A673 (cell line): ENCODE data around the gene THSD4. TPM values are rescaled to one million over a fixed set of nuclear protein-coding genes. Genes with fewer than 3 reads are reported as not detected.
A peak's percentile ranks its signal among the peaks of the same experiment; 100 is the strongest.

Experiments
- BruUV-seq: library from RNA; stranded (reverse); fragments of 400-500 nt; replicated peaks from 2 replicates; lab custom pipeline; 2021; lab: Mats Ljungman, UMichigan
- CTCF ChIA-PET: fragments of 300-600 bp; sonication (Branson Sonifier 250); formaldehyde crosslinking; loops from one replicate; lab custom pipeline; 2022; ENCODE audit warnings: antibody characterized with exemption; lab: Charles Lee
- POLR2A ChIA-PET: fragments of 300-600 bp; sonication (Branson Sonifier 250); formaldehyde crosslinking; loops from one replicate; lab custom pipeline; 2022; ENCODE audit warnings: antibody characterized with exemption; ENCODE audit not compliant: low non-redundant PET; lab: Charles Lee
- DNase-seq: peaks from one replicate; pipeline ENCODE4 v3.0.0-alpha.2; 2015; ENCODE audit warnings: low spot score
- H3K27ac ChIP-seq: fragments of 200-600 bp; sonication (generic); 2 replicates; pipeline ENCODE4 v1.5.1; 2016; ENCODE audit warnings: mixed run types, low read depth, mild to moderate bottlenecking, mixed read lengths, antibody characterized with exemption, low read length; ENCODE audit not compliant: poor library complexity, severe bottlenecking
- H3K27me3 ChIP-seq: fragments of 200-600 bp; sonication (generic); replicated peaks from 2 replicates; pipeline ENCODE4 v1.6.1; 2017; ENCODE audit warnings: mixed run types, low read depth, mild to moderate bottlenecking, mixed read lengths, antibody characterized with exemption, low read length; ENCODE audit not compliant: insufficient read depth, poor library complexity
- H3K36me3 ChIP-seq: fragments of 200-600 bp; sonication (generic); 2 replicates; pipeline ENCODE4 v1.6.1; 2016; ENCODE audit warnings: mixed run types, mild to moderate bottlenecking, mixed read lengths, antibody characterized with exemption, low read length; ENCODE audit not compliant: insufficient read depth, poor library complexity, severe bottlenecking
- H3K4me1 ChIP-seq: fragments of 200-600 bp; sonication (generic); 2 replicates; pipeline ENCODE4 v1.6.1; 2017; ENCODE audit warnings: mixed run types, mild to moderate bottlenecking, mixed read lengths, antibody characterized with exemption, low read length; ENCODE audit not compliant: insufficient read depth, poor library complexity, severe bottlenecking
- H3K4me3 ChIP-seq: fragments of 200-600 bp; sonication (generic); 2 replicates; pipeline ENCODE4 v1.5.1; 2016; ENCODE audit warnings: low read depth, mixed run types, mild to moderate bottlenecking, mixed read lengths, low read length; ENCODE audit not compliant: poor library complexity, severe bottlenecking
- H3K9me3 ChIP-seq: fragments of 200-600 bp; sonication (generic); 2 replicates; pipeline ENCODE4 v1.6.1; 2016; ENCODE audit warnings: mixed run types, low read depth, mild to moderate bottlenecking, mixed read lengths, antibody characterized with exemption, low read length; ENCODE audit not compliant: poor library complexity, severe bottlenecking
- EZH2 ChIP-seq: fragments of 200-600 bp; sonication (generic); IDR thresholded peaks from 2 replicates; pipeline ENCODE4 v1.6.1; 2017; ENCODE audit warnings: borderline replicate concordance, low read depth, mild to moderate bottlenecking, mixed read lengths, antibody characterized with exemption, low read length; ENCODE audit not compliant: poor library complexity, severe bottlenecking
- intact Hi-C: fragments of 100-400 bp; cut with micrococcal nuclease; formaldehyde crosslinking; loops from one replicate; pipeline ENCODE4 v1.10.0; 2022; ENCODE audit not compliant: unreplicated experiment
- total RNA-seq: library from RNA; stranded (reverse); gene quantifications from 2 replicates; pipeline ENCODE4 v1.2.3, GENCODE V29; 2021
- TF ChIP-seq, protein P1 (sequence below): fragments of 300-800, 200-600 bp; sonication (generic); conservative IDR thresholded peaks from 2 replicates; pipeline ENCODE4 v1.5.1; 2017; ENCODE audit warnings: low read depth, mild to moderate bottlenecking, antibody characterized with exemption, low read length, moderate library complexity, mixed read lengths

THSD4 gene
- total RNA-seq, 1 experiment from 2014 or later, result 2.4 TPM

GRCh38 chr15:71278989-71279756 lies 163.9 kb downstream of the THSD4 start:
- H3K27me3 ChIP-seq, result no peaks in the 10 kb centered on the region
- H3K27ac ChIP-seq, result peak overlapping the region; percentile 20
- intact Hi-C loops, result no loop called here
- no TSS peak for BruUV-seq
- H3K4me1 ChIP-seq, result peaks cover 41% of the 10 kb centered on the region
- no peaks in the 10 kb centered on the region for H3K9me3 ChIP-seq
- peak; percentile 82 for DNase-seq
- ChIA-PET CTCF (interaction anchor here (0.7 kb wide), 1 partner anchor 162 kb away, joined by 3 read pairs; no protein-coding TSS in a partner anchor), POLR2A (interaction anchor here (0.7 kb wide), 1 partner anchor 75 kb away, joined by 5 read pairs; no protein-coding TSS in a partner anchor)
- no peak for TF ChIP-seq EZH2
- TF ChIP-seq, protein P1, sequence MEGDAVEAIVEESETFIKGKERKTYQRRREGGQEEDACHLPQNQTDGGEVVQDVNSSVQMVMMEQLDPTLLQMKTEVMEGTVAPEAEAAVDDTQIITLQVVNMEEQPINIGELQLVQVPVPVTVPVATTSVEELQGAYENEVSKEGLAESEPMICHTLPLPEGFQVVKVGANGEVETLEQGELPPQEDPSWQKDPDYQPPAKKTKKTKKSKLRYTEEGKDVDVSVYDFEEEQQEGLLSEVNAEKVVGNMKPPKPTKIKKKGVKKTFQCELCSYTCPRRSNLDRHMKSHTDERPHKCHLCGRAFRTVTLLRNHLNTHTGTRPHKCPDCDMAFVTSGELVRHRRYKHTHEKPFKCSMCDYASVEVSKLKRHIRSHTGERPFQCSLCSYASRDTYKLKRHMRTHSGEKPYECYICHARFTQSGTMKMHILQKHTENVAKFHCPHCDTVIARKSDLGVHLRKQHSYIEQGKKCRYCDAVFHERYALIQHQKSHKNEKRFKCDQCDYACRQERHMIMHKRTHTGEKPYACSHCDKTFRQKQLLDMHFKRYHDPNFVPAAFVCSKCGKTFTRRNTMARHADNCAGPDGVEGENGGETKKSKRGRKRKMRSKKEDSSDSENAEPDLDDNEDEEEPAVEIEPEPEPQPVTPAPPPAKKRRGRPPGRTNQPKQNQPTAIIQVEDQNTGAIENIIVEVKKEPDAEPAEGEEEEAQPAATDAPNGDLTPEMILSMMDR, result no peak
- no peak overlapping the region for H3K4me3 ChIP-seq
- H3K36me3 ChIP-seq, result no peaks in the 10 kb centered on the region

DNA sequence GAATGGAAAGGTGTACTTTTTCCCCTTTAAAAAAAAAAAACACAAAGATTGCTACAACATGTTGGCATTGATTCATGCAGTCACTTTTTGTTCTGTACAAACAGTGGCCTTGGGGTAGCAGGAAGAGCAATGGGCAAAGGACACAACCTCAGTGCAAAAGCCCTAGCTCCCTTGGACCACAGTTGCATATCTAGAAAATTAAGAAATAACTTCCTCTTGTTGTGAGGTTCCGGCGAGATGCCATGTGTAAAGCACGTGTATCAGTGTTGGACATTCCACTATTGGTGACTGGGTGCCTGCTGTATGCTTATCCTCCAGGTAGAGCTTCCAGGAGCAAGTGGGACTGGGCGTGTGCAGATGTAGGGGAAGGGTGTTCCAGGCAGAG lies 164.5 kb downstream of the THSD4 start:
- no TSS peak for BruUV-seq
- Histone ChIP-seq H3K4me1 (peaks cover 35% of the 10 kb centered on the region), H3K27ac (no peak overlapping the region), H3K36me3 (no peaks in the 10 kb centered on the region), H3K27me3 (no peaks in the 10 kb centered on the region), H3K4me3 (no peak overlapping the region), H3K9me3 (no peaks in the 10 kb centered on the region)
- no peak for DNase-seq
- intact Hi-C loops, result no loop called here
- CTCF ChIA-PET, result interaction anchor here (0.7 kb wide), 1 partner anchor 161 kb away, joined by 3 read pairs; no protein-coding TSS in a partner anchor
- POLR2A ChIA-PET, result no interaction called here
- TF ChIP-seq, protein P1, result no peak
- no peak for TF ChIP-seq EZH2

DNA sequence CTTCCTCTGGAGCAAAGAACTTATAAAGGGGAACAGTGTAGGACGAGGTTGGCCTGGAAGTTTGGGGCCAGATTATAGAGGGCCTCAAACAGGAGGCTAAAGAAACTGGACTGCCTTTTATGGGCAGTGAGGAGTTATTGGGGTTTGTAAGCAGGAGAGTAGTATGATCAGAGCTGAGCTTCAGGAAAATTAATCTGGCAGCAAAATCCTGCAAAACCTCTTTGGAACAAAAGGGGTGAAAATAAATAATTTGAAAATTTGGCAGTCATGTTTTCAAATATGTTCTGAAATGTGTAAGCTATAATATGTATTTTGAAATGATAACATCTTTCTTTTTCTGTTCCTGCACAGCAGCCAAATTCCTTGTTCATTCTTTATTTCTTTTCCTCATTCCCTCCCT lies 164.9 kb downstream of the THSD4 start:
- Histone ChIP-seq H3K4me3 (no peak overlapping the region), H3K9me3 (no peaks in the 10 kb centered on the region), H3K36me3 (no peaks in the 10 kb centered on the region), H3K4me1 (peaks cover 31% of the 10 kb centered on the region), H3K27me3 (no peaks in the 10 kb centered on the region), H3K27ac (no peak overlapping the region)
- DNase-seq, result no peak
- CTCF ChIA-PET, result no interaction called here
- BruUV-seq, result no TSS peak
- TF ChIP-seq EZH2, result no peak
- TF ChIP-seq, protein P1, result no peak
- intact Hi-C loops, result no loop called here
- POLR2A ChIA-PET, result no interaction called here
